K562 (cell line): ENCODE results near the gene ADGRL3.

Source experiments
- BCL6 ChIP-seq: fragments of 250-450 bp; sonication (Bioruptor Pico); IDR thresholded peaks from 2 replicates; pipeline ENCODE4 v1.4.0; 2020
- CTCF ChIP-seq, 3 experiments: IDR thresholded peaks in 2 of 3; conservative IDR thresholded peaks in 1 of 3; 2 replicates each; pipeline ENCODE4 v1.5.1; 2011 to 2012; ENCODE audit warnings: low read length in 3 of 3, mild to moderate bottlenecking in 3 of 3, control low read depth in 2 of 3, improper control_type of control experiment in 1 of 3, inconsistent platforms in 1 of 3, low read depth in 1 of 3, mixed read lengths in 1 of 3, moderate library complexity in 1 of 3; ENCODE audit not compliant: insufficient read depth in 2 of 3
- CTCFL ChIP-seq: IDR thresholded peaks from 2 replicates; pipeline ENCODE4 v1.6.1; 2011; ENCODE audit warnings: borderline replicate concordance, low read depth, mild to moderate bottlenecking, moderate library complexity, low read length; ENCODE audit not compliant: insufficient read depth, poor library complexity, severe bottlenecking
- HNRNPL ChIP-seq: fragments of 200-400 bp; formaldehyde crosslinking; IDR thresholded peaks from 2 replicates; pipeline ENCODE4 v1.6.1; 2017; ENCODE audit warnings: low read depth, mild to moderate bottlenecking, low read length
- KLF1 ChIP-seq: fragments of 450-650 bp; IDR thresholded peaks from 2 replicates; pipeline ENCODE4 v1.6.1; 2016; ENCODE audit warnings: missing genetic modification characterization, missing compliant biosample characterization
- MAFK ChIP-seq: IDR thresholded peaks from 2 replicates; pipeline ENCODE4 v1.6.1; 2011; ENCODE audit warnings: low read length, improper control_type of control experiment
- MTA3 ChIP-seq: fragments of 450-650 bp; formaldehyde crosslinking; IDR thresholded peaks from 2 replicates; pipeline ENCODE4 v1.6.1; 2017; ENCODE audit warnings: mild to moderate bottlenecking, borderline replicate concordance
- MYC ChIP-seq, 2 experiments: fragments of 250-450 bp in 1 of 2; sonication (Bioruptor Pico) in 1 of 2; IDR thresholded peaks; 2 replicates each; pipeline versions ENCODE4 v1.5.1 to v1.6.1; 2012 to 2021; ENCODE audit warnings: low read depth in 2 of 2, borderline replicate concordance in 1 of 2, improper control_type of control experiment in 1 of 2, low read length in 1 of 2, mild to moderate bottlenecking in 1 of 2, moderate library complexity in 1 of 2
- NRF1 ChIP-seq, 2 experiments: fragments of 450-650 bp; IDR thresholded peaks in 1 of 2; conservative IDR thresholded peaks in 1 of 2; 2 replicates each; pipeline ENCODE4 v1.6.1; 2014; ENCODE audit warnings: mild to moderate bottlenecking in 2 of 2
- POLR2AphosphoS5 ChIP-seq: IDR thresholded peaks from 2 replicates; pipeline ENCODE4 v1.6.1; 2011; ENCODE audit warnings: mild to moderate bottlenecking, low read depth, low read length, moderate library complexity; ENCODE audit not compliant: control insufficient read depth, insufficient read depth
- ZBED1 ChIP-seq: IDR thresholded peaks from 2 replicates; pipeline ENCODE4 v1.6.1; 2014
- ZNF282 ChIP-seq: sonication (generic); formaldehyde crosslinking; IDR thresholded peaks from 2 replicates; pipeline ENCODE4 v1.8.1; 2023; ENCODE audit warnings: missing genetic modification reagents
- ZNF764 ChIP-seq: fragments of 250-450 bp; sonication (Bioruptor Pico); IDR thresholded peaks from 2 replicates; pipeline ENCODE4 v1.4.0; 2020; ENCODE audit warnings: low read depth, mild to moderate bottlenecking, moderate library complexity
- ZNF766 ChIP-seq: fragments of 200-800 bp; sonication (Bioruptor generic); conservative IDR thresholded peaks from 2 replicates; pipeline ENCODE4 v1.6.1; 2016; ENCODE audit warnings: missing genetic modification characterization, missing compliant biosample characterization

GRCh38 chr4:61596606-61597340 is 396.6 kb downstream of the ADGRL3 start:
- no peak for TF ChIP-seq POLR2AphosphoS5
- no peak for TF ChIP-seq ZBED1
- no peak for TF ChIP-seq NRF1 (conservative IDR thresholded peaks at IDR 0.05 in 1 of 2, IDR thresholded peaks at IDR 0.05 in 1 of 2)
- TF ChIP-seq MYC (IDR thresholded peaks at IDR 0.05; ENCODE audit: low read depth, low read length): no peak
- TF ChIP-seq MYC (CRISPR knock-in tag; IDR thresholded peaks at IDR 0.05; ENCODE audit: borderline replicate concordance, low read depth): no peak
- no peak for TF ChIP-seq ZNF766 (CRISPR knock-in tag)
- TF ChIP-seq HNRNPL: no peak
- TF ChIP-seq KLF1 (tag): no peak
- TF ChIP-seq CTCFL: no peak
- no peak for TF ChIP-seq MAFK
- no peak for TF ChIP-seq BCL6 (CRISPR knock-in tag)
- no peak for TF ChIP-seq CTCF (IDR thresholded peaks at IDR 0.05 in 2 of 3, conservative IDR thresholded peaks at IDR 0.05 in 1 of 3; ENCODE audit: insufficient read depth in 2 of 3, low read depth in 1 of 3, low read length in 3 of 3)
- no peak for TF ChIP-seq MTA3
- TF ChIP-seq ZNF764 (CRISPR knock-in tag): no peak
- TF ChIP-seq ZNF282 (CRISPR knock-in tag): no peak
